ENCODE data around the gene MTHFD1L.

GRCh38 chr6:151010071-151010470 is 144.6 kb downstream of the MTHFD1L start:
- no peak for TF ChIP-seq CTCF (conservative IDR thresholded peaks at IDR 0.05 in 1 of 2, IDR thresholded peaks at IDR 0.05 in 1 of 2; ENCODE audit: low read depth in 1 of 2, low read length in 2 of 2)
- no peak for TF ChIP-seq EZH2 (IDR thresholded peaks at IDR 0.05; ENCODE audit: low read length, missing control alignments)

Measured in fibroblast of lung (primary cell).